ENCODE data around the gene LY86.

Gene LY86

GRCh38 chr6:6648692-6649343 is 60.3 kb downstream of the LY86 start:
- H3K27me3 ChIP-seq (ENCODE audit: control insufficient read depth in 1 of 2, insufficient read depth in 2 of 2, low read length in 2 of 2), result no peaks in the 10 kb centered on the region
- H3K27ac ChIP-seq (ENCODE audit: low read depth, low read length), result no peak overlapping the region
- no peaks in the 10 kb centered on the region for H3K36me3 ChIP-seq (ENCODE audit: insufficient read depth, low read length)
- H3K9me3 ChIP-seq (ENCODE audit: low read length), result no peaks in the 10 kb centered on the region
- H3K4me3 ChIP-seq (ENCODE audit: low read depth in 1 of 2, low read length in 2 of 2), result no peak overlapping the region
- no peaks in the 10 kb centered on the region for H3K4me1 ChIP-seq (ENCODE audit: insufficient read depth, low read length)
- no peak overlapping the region for H3K9ac ChIP-seq (ENCODE audit: low read length)

DNA sequence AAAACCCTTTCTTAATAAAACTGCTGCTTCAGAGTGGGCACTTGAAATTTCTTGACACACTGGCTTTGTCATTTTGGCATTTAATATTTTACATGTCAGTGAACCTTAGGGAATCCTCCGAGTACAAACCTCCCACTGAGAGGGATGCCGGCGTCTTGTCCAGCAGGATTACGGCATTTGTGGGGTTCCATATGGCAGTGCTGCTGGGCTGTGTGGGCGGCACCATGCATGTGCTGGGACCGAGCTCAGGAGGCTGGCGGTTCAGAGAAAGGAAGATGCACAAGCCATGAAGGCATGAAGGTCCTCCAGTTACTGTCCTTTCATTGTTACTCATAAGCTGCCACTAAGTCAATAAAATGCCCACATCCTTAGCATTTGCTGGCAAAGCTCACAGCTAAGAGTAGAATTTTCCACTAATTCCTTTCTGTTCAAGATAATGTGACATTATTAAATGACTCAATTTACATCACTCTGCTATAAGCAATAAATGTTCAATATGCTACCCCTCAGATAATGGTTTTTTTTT is 61.4 kb downstream of the LY86 start:
- Histone ChIP-seq H3K4me1 (ENCODE audit: insufficient read depth, low read length) (no peaks in the 10 kb centered on the region), H3K9ac (ENCODE audit: low read length) (no peak overlapping the region), H3K27me3 (ENCODE audit: control insufficient read depth in 1 of 2, insufficient read depth in 2 of 2, low read length in 2 of 2) (no peaks in the 10 kb centered on the region), H3K4me3 (ENCODE audit: low read depth in 1 of 2, low read length in 2 of 2) (no peak overlapping the region), H3K9me3 (ENCODE audit: low read length) (no peaks in the 10 kb centered on the region), H3K36me3 (ENCODE audit: insufficient read depth, low read length) (no peaks in the 10 kb centered on the region), H3K27ac (ENCODE audit: low read depth, low read length) (no peak overlapping the region)

DNA sequence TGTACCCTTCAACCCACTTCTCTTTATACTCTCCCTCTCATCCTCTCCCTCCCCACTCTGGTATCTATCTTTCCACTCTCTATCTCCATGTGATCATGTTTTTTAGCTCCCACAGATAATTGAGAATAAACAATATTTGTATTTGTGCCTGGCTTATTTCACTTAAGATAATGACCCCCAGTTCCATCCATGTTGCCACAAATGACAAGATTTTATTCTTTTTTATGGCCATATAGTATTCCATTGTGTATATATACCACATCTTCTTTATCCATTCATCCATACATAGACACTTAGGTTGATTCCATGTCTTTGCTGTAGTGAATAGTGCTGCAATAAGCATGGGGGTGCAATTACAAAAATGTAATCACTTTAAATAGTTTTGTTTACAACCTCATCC is 62.3 kb downstream of the LY86 start:
- Histone ChIP-seq H3K4me1 (ENCODE audit: insufficient read depth, low read length) (no peaks in the 10 kb centered on the region), H3K4me3 (ENCODE audit: low read depth in 1 of 2, low read length in 2 of 2) (no peak overlapping the region), H3K9ac (ENCODE audit: low read length) (no peak overlapping the region), H3K27me3 (ENCODE audit: control insufficient read depth in 1 of 2, insufficient read depth in 2 of 2, low read length in 2 of 2) (no peaks in the 10 kb centered on the region), H3K36me3 (ENCODE audit: insufficient read depth, low read length) (no peaks in the 10 kb centered on the region), H3K27ac (ENCODE audit: low read depth, low read length) (no peak overlapping the region), H3K9me3 (ENCODE audit: low read length) (no peaks in the 10 kb centered on the region)

- Histone ChIP-seq H3K4me3 (ENCODE audit: low read depth in 1 of 2, low read length in 2 of 2) (no peak overlapping the region), H3K4me1 (ENCODE audit: insufficient read depth, low read length) (no peaks in the 10 kb centered on the region), H3K27ac (ENCODE audit: low read depth, low read length) (no peak overlapping the region), H3K9me3 (ENCODE audit: low read length) (no peaks in the 10 kb centered on the region), H3K27me3 (ENCODE audit: control insufficient read depth in 1 of 2, insufficient read depth in 2 of 2, low read length in 2 of 2) (no peaks in the 10 kb centered on the region), H3K36me3 (ENCODE audit: insufficient read depth, low read length) (no peaks in the 10 kb centered on the region), H3K9ac (ENCODE audit: low read length) (no peak overlapping the region)
Observed at GRCh38 chr6:6651335-6651734, 62.8 kb downstream of the LY86 start.

DNA sequence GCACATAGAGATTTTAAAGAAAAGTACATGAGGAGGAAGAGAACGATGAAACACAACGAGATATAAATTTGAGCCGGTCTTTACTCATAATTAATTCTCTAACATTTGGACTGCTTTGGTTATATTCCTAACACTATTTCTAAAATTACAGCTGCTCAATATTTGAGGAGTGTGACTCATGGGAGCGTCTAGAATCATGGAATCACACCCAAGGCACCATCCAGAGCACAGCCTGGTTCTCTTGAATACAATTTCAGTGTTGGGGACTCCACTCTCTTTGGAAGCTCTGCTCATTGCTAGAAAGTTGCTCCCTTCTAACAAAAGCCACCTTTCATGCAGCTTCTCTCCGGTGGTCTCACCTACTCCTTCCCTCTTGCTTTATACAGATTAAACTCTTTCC is 64.4 kb downstream of the LY86 start:
- H3K4me1 ChIP-seq (ENCODE audit: insufficient read depth, low read length), result no peaks in the 10 kb centered on the region
- no peaks in the 10 kb centered on the region for H3K36me3 ChIP-seq (ENCODE audit: insufficient read depth, low read length)
- no peak overlapping the region for H3K4me3 ChIP-seq (ENCODE audit: low read depth in 1 of 2, low read length in 2 of 2)

DNA sequence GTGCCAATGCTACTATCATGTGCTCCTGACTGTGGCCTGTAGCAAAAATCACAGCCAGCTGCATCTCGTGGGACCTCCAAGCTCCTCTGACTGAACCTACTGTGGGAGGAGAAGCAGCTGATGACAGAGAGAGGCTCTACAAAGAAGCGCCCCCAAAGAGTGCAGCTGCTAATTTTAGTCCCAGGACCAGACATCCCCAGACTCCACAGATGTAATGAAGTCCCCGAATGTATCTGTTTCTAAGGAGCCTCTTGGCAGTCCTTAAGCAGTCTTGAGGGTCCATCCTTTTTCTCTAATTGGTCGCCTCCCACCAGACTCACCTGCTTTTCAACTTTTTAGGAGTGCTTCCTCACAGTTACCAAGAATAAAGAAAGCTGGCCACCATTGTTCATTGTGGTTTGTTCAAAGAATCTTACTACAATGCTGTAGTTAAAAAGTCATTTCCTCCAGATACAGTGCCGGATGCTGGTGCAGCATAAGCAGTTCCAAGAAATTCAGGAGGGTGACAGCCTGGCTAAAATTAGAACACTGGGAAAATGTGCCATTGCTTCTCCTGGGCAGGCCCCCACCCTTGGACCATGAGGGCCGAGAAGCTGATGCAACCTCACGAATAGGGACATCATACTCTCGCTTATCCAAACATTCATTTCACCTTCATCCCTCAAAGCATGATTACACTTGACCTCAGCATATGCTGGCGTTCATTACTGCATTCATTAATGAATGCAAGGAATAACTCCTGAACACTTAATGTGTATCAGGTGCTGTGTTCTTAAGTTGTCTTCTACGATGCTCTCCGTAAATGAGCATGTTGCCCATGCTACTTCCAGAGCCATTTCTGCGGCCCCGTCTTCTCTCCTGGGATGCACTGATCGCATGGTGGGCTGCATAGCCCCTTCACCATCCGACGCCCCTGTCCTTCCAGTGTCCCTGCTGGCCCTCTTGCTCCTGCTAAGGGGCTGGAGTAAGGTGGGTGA is 66.4 kb downstream of the LY86 start:
- H3K27me3 ChIP-seq (ENCODE audit: control insufficient read depth in 1 of 2, insufficient read depth in 2 of 2, low read length in 2 of 2), result no peaks in the 10 kb centered on the region
- H3K4me3 ChIP-seq (ENCODE audit: low read depth in 1 of 2, low read length in 2 of 2), result no peak overlapping the region
- H3K4me1 ChIP-seq (ENCODE audit: insufficient read depth, low read length), result no peaks in the 10 kb centered on the region
- H3K27ac ChIP-seq (ENCODE audit: low read depth, low read length), result no peak overlapping the region
- no peak overlapping the region for H3K9ac ChIP-seq (ENCODE audit: low read length)
- H3K9me3 ChIP-seq (ENCODE audit: low read length), result no peaks in the 10 kb centered on the region
- no peaks in the 10 kb centered on the region for H3K36me3 ChIP-seq (ENCODE audit: insufficient read depth, low read length)

More for the DNA sequence above, 64.4 kb downstream of the LY86 start:
- Histone ChIP-seq H3K9ac (ENCODE audit: low read length) (no peak overlapping the region), H3K27me3 (ENCODE audit: control insufficient read depth in 1 of 2, insufficient read depth in 2 of 2, low read length in 2 of 2) (no peaks in the 10 kb centered on the region), H3K27ac (ENCODE audit: low read depth, low read length) (no peak overlapping the region), H3K9me3 (ENCODE audit: low read length) (no peaks in the 10 kb centered on the region)

GRCh38 chr6:6655805-6656251 is 67.3 kb downstream of the LY86 start:
- no peaks in the 10 kb centered on the region for H3K36me3 ChIP-seq (ENCODE audit: insufficient read depth, low read length)
- H3K9me3 ChIP-seq (ENCODE audit: low read length), result no peaks in the 10 kb centered on the region
- H3K4me3 ChIP-seq (ENCODE audit: low read depth in 1 of 2, low read length in 2 of 2), result no peak overlapping the region
- peaks cover 4% of the 10 kb centered on the region for H3K4me1 ChIP-seq (ENCODE audit: insufficient read depth, low read length)
- H3K9ac ChIP-seq (ENCODE audit: low read length), result no peak overlapping the region
- no peak overlapping the region for H3K27ac ChIP-seq (ENCODE audit: low read depth, low read length)
- no peaks in the 10 kb centered on the region for H3K27me3 ChIP-seq (ENCODE audit: control insufficient read depth in 1 of 2, insufficient read depth in 2 of 2, low read length in 2 of 2)

GRCh38 chr6:6656287-6656686 is 67.8 kb downstream of the LY86 start:
- H3K27ac ChIP-seq (ENCODE audit: low read depth, low read length), result no peak overlapping the region

GRCh38 chr6:6657085-6657819 is 68.7 kb downstream of the LY86 start:
- H3K27ac ChIP-seq (ENCODE audit: low read depth, low read length), result no peak overlapping the region

More at GRCh38 chr6:6656287-6656686, 67.8 kb downstream of the LY86 start:
- Histone ChIP-seq H3K4me1 (ENCODE audit: insufficient read depth, low read length) (peaks cover 8% of the 10 kb centered on the region), H3K9me3 (ENCODE audit: low read length) (no peaks in the 10 kb centered on the region), H3K36me3 (ENCODE audit: insufficient read depth, low read length) (no peaks in the 10 kb centered on the region), H3K4me3 (ENCODE audit: low read depth in 1 of 2, low read length in 2 of 2) (no peak overlapping the region), H3K27me3 (ENCODE audit: control insufficient read depth in 1 of 2, insufficient read depth in 2 of 2, low read length in 2 of 2) (no peaks in the 10 kb centered on the region), H3K9ac (ENCODE audit: low read length) (no peak overlapping the region)

DNA sequence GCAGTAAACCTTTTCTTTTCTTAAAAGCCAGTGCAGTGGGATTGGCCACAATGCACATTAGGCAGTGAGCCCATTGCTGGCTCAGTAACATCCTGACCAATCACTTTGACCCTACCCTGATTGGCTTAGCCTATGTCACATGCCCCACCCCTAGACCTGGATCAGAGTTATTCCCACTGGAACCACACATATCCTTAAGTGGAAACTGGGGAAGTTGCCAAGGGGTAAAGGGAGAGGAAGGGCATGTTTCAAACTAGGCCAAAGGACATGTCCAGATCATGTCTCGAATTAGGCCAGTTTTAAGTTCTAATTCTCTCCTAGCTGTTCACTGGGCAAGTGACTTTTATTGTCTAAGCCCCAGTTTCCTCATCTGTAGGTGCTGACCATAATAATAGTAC is 69.3 kb downstream of the LY86 start:
- H3K9ac ChIP-seq (ENCODE audit: low read length), result no peak overlapping the region
- no peaks in the 10 kb centered on the region for H3K27me3 ChIP-seq (ENCODE audit: control insufficient read depth in 1 of 2, insufficient read depth in 2 of 2, low read length in 2 of 2)
- H3K36me3 ChIP-seq (ENCODE audit: insufficient read depth, low read length), result no peaks in the 10 kb centered on the region
- H3K9me3 ChIP-seq (ENCODE audit: low read length), result no peaks in the 10 kb centered on the region
- H3K4me3 ChIP-seq (ENCODE audit: low read depth in 1 of 2, low read length in 2 of 2), result no peak overlapping the region
- H3K27ac ChIP-seq (ENCODE audit: low read depth, low read length), result no peak overlapping the region
- H3K4me1 ChIP-seq (ENCODE audit: insufficient read depth, low read length), result peaks cover 16% of the 10 kb centered on the region

More at GRCh38 chr6:6657085-6657819, 68.7 kb downstream of the LY86 start:
- Histone ChIP-seq H3K9ac (ENCODE audit: low read length) (no peak overlapping the region), H3K4me3 (ENCODE audit: low read depth in 1 of 2, low read length in 2 of 2) (no peak overlapping the region), H3K36me3 (ENCODE audit: insufficient read depth, low read length) (no peaks in the 10 kb centered on the region), H3K4me1 (ENCODE audit: insufficient read depth, low read length) (peaks cover 16% of the 10 kb centered on the region), H3K9me3 (ENCODE audit: low read length) (no peaks in the 10 kb centered on the region), H3K27me3 (ENCODE audit: control insufficient read depth in 1 of 2, insufficient read depth in 2 of 2, low read length in 2 of 2) (no peaks in the 10 kb centered on the region)
